K562 (cell line): ENCODE data around the gene IRF2. TPM values are rescaled to one million over a fixed set of nuclear protein-coding genes. Genes with fewer than 3 reads are reported as not detected.

ENCODE experiments used
- BHLHE40 ChIP-seq: IDR thresholded peaks from 2 replicates; pipeline ENCODE4 v1.6.1; 2011; ENCODE audit warnings: low read length, improper control_type of control experiment
- CHD1 ChIP-seq: fragments of 200-600 bp; sonication (generic); IDR thresholded peaks from one replicate; pipeline ENCODE4 v1.6.1; 2012; ENCODE audit warnings: mild to moderate bottlenecking, moderate library complexity, low read length, inconsistent platforms
- EGR1 ChIP-seq: fragments of 450-650 bp; conservative IDR thresholded peaks from 2 replicates; pipeline ENCODE4 v1.6.1; 2017; ENCODE audit warnings: mild to moderate bottlenecking
- ELF1 ChIP-seq: fragments of 200-800 bp; sonication (Bioruptor generic); IDR thresholded peaks from 2 replicates; pipeline ENCODE4 v1.6.1; 2016; ENCODE audit warnings: missing genetic modification characterization, missing compliant biosample characterization
- IRF2 ChIP-seq: sonication (generic); formaldehyde crosslinking; IDR thresholded peaks from 2 replicates; pipeline ENCODE4 v1.8.1; 2022; ENCODE audit warnings: mild to moderate bottlenecking, missing genetic modification reagents
- KDM1A ChIP-seq, 2 experiments: fragments of 450-650 bp; IDR thresholded peaks; 2 replicates each; pipeline ENCODE4 v1.6.1; 2016; ENCODE audit warnings: mild to moderate bottlenecking in 2 of 2
- KDM4B ChIP-seq, 2 experiments: fragments of 450-650 bp in 1 of 2; sonication (generic) in 1 of 2; IDR thresholded peaks; 2 replicates each; pipeline ENCODE4 v1.6.1; 2016 to 2017; ENCODE audit warnings: borderline replicate concordance in 2 of 2, antibody characterized with exemption in 1 of 2, low read depth in 1 of 2, mild to moderate bottlenecking in 1 of 2
- L3MBTL2 ChIP-seq: fragments of 450-650 bp; IDR thresholded peaks from 2 replicates; pipeline ENCODE4 v1.6.1; 2016; ENCODE audit warnings: mild to moderate bottlenecking, moderate library complexity
- NFRKB ChIP-seq: fragments of 450-650 bp; IDR thresholded peaks from 2 replicates; pipeline ENCODE4 v1.6.1; 2016; ENCODE audit warnings: low read depth
- NFXL1 ChIP-seq: fragments of 450-650 bp; formaldehyde crosslinking; IDR thresholded peaks from 2 replicates; pipeline ENCODE4 v1.4.0; 2021; ENCODE audit warnings: mild to moderate bottlenecking
- PHF20 ChIP-seq: fragments of 450-650 bp; IDR thresholded peaks from 2 replicates; pipeline ENCODE4 v1.6.1; 2018; ENCODE audit not compliant: partially characterized antibody
- SREBF1 ChIP-seq: fragments of 150-350 bp; IDR thresholded peaks from 2 replicates; pipeline ENCODE4 v1.6.1; 2014; ENCODE audit warnings: antibody characterized with exemption, low read depth, low read length, borderline replicate concordance
- TBP ChIP-seq: optimal IDR thresholded peaks from 2 replicates; pipeline ENCODE3; 2011; ENCODE audit warnings: low read depth, low read length, improper control_type of control experiment
- ZNF766 ChIP-seq: fragments of 200-800 bp; sonication (Bioruptor generic); conservative IDR thresholded peaks from 2 replicates; pipeline ENCODE4 v1.6.1; 2016; ENCODE audit warnings: missing genetic modification characterization, missing compliant biosample characterization
- polyA plus RNA-seq, 8 experiments: library from polyadenylated mRNA; depleted of rRNA in 4 of 8; stranded (reverse) in 5 of 8; unstranded in 3 of 8; fragments of >200 nt; fragmentation: Nextera tagmentation in 2 of 8; fragmentation: Illumina TruSeq in 1 of 8; extraction: Ambion mirVana in 2 of 8; extraction: Trizol in 1 of 8; gene quantifications; 2 replicates each; pipeline versions ENCODE4 v1.2.1 to v1.2.3, GENCODE V29; 2011 to 2014; ENCODE audit warnings: inconsistent platforms in 1 of 8, missing spikeins in 1 of 8
- total RNA-seq, 7 experiments: library from RNA; depleted of rRNA in 6 of 7; stranded (reverse); fragments of >200 nt in 6 of 7; fragmentation: Illumina TruSeq in 2 of 7; extraction: Trizol in 2 of 7; gene quantifications; 2 replicates each; pipeline versions ENCODE4 v1.2.1 to v1.2.3, GENCODE V29; 2011 to 2021; ENCODE audit warnings: low replicate concordance in 1 of 7
- TF ChIP-seq, protein P1 (sequence below): sonication (generic); formaldehyde crosslinking; IDR thresholded peaks from 2 replicates; pipeline ENCODE4 v1.8.1; 2023; ENCODE audit warnings: mild to moderate bottlenecking, missing genetic modification reagents
- TF ChIP-seq, protein P2 (sequence below): fragments of 250-450 bp; sonication (Bioruptor Pico); IDR thresholded peaks from 2 replicates; pipeline ENCODE4 v1.8.0; 2022; ENCODE audit warnings: moderate library complexity, mild to moderate bottlenecking, inconsistent platforms
- TF ChIP-seq, protein P3 (sequence below): sonication (generic); formaldehyde crosslinking; IDR thresholded peaks from 2 replicates; pipeline ENCODE4 v1.5.0; 2020; ENCODE audit warnings: missing genetic modification reagents
- TF ChIP-seq, protein P4 (sequence below): fragments of 450-650 bp; formaldehyde crosslinking; IDR thresholded peaks from 2 replicates; pipeline ENCODE4 v1.4.0; 2022; ENCODE audit warnings: missing genetic modification characterization
- TF ChIP-seq, protein P5 (sequence below): conservative IDR thresholded peaks from 2 replicates; pipeline ENCODE4 v1.6.1; 2011; ENCODE audit warnings: low read depth, mild to moderate bottlenecking, low read length; ENCODE audit not compliant: control insufficient read depth
- TF ChIP-seq, protein P6 (sequence below), 3 experiments: fragments of 200-800 bp in 1 of 3; sonication (Bioruptor generic) in 1 of 3; sonication (generic) in 1 of 3; formaldehyde crosslinking in 1 of 3; IDR thresholded peaks; 2 replicates each; pipeline versions ENCODE4 v1.6.1 to v1.8.0; 2016 to 2022; ENCODE audit warnings: mild to moderate bottlenecking in 2 of 3, missing compliant biosample characterization in 2 of 3, missing genetic modification characterization in 2 of 3, missing genetic modification reagents in 1 of 3

IRF2 gene
- total and polyA plus RNA-seq, 9 of the 15 experiments (the other 6 are each of a cell fraction or from before 2014, with no cell fraction given) = 7.1 to 17.1 (median 11.3) TPM

DNA sequence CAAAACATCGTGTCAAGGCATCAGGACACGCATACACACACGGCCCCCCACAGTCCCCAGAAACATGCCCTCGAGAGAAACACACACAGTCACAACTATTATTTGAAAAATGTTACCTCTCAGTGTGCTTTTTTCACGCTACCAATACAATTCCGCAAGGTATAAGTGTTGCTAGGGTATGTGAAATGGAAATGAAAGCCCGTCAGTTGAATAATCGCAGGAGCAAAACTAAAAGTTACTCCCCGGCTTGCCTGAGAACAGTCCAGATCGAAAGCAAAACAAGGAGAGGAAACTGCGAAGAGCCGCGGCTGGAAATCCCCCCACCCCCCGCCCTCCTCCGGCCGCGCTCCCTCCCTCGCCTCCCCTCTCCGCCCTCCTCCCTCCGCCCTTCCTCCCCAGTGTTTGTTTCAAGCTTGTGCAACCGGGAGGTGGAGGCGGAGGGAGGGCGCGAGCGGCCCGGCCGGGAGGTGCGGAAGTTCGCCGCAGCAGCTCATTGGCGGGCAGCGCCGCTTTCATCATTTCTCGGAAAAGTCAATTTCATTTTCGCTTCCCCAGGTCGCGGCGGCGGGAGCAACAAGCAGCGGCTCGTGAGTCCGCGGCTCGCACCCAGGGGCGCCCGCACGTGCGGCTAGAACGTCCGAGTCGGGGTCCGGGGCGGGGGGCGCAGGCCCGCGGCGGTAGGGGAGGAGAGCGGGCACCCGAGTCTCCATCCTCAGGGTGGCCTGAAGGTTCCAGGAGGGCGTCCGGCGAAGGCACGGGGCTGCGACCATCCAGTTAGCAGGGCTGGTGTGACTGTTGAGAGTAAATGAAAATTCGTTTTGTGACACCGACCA is at the start of gene IRF2 (continued):
- peak; percentile 94 for TF ChIP-seq ELF1 (tag)
- TF ChIP-seq, protein P1, sequence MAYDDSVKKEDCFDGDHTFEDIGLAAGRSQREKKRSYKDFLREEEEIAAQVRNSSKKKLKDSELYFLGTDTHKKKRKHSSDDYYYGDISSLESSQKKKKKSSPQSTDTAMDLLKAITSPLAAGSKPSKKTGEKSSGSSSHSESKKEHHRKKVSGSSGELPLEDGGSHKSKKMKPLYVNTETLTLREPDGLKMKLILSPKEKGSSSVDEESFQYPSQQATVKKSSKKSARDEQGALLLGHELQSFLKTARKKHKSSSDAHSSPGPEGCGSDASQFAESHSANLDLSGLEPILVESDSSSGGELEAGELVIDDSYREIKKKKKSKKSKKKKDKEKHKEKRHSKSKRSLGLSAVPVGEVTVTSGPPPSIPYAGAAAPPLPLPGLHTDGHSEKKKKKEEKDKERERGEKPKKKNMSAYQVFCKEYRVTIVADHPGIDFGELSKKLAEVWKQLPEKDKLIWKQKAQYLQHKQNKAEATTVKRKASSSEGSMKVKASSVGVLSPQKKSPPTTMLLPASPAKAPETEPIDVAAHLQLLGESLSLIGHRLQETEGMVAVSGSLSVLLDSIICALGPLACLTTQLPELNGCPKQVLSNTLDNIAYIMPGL (CRISPR knock-in tag) = no peak
- TF ChIP-seq, protein P2, sequence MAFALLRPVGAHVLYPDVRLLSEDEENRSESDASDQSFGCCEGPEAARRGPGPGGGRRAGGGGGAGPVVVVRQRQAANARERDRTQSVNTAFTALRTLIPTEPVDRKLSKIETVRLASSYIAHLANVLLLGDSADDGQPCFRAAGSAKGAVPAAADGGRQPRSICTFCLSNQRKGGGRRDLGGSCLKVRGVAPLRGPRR (CRISPR knock-in tag) = no peak
- TF ChIP-seq, protein P3, sequence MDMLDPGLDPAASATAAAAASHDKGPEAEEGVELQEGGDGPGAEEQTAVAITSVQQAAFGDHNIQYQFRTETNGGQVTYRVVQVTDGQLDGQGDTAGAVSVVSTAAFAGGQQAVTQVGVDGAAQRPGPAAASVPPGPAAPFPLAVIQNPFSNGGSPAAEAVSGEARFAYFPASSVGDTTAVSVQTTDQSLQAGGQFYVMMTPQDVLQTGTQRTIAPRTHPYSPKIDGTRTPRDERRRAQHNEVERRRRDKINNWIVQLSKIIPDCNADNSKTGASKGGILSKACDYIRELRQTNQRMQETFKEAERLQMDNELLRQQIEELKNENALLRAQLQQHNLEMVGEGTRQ (CRISPR knock-in tag) = 0 out of 2 replicates have a peak, but pooled peaks have one; percentile 9
- peak; percentile 93 for TF ChIP-seq IRF2
- TF ChIP-seq, protein P4, sequence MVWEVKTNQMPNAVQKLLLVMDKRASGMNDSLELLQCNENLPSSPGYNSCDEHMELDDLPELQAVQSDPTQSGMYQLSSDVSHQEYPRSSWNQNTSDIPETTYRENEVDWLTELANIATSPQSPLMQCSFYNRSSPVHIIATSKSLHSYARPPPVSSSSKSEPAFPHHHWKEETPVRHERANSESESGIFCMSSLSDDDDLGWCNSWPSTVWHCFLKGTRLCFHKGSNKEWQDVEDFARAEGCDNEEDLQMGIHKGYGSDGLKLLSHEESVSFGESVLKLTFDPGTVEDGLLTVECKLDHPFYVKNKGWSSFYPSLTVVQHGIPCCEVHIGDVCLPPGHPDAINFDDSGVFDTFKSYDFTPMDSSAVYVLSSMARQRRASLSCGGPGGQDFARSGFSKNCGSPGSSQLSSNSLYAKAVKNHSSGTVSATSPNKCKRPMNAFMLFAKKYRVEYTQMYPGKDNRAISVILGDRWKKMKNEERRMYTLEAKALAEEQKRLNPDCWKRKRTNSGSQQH = no peak
- TF ChIP-seq, protein P5, sequence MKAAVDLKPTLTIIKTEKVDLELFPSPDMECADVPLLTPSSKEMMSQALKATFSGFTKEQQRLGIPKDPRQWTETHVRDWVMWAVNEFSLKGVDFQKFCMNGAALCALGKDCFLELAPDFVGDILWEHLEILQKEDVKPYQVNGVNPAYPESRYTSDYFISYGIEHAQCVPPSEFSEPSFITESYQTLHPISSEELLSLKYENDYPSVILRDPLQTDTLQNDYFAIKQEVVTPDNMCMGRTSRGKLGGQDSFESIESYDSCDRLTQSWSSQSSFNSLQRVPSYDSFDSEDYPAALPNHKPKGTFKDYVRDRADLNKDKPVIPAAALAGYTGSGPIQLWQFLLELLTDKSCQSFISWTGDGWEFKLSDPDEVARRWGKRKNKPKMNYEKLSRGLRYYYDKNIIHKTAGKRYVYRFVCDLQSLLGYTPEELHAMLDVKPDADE = peak; percentile 73; the same call in 1 of the 2 replicates
- TF ChIP-seq CHD1 = no peak
- peak; percentile 75 for TF ChIP-seq TBP
- TF ChIP-seq KDM1A (IDR thresholded peaks at IDR 0.05) = 0 out of 4 replicates have a peak, but pooled peaks of 1 of the 2 experiments have one; percentile 30
- peak; percentile 44; the same call in 1 of the 2 replicates for TF ChIP-seq ZNF766 (CRISPR knock-in tag)
- 0 out of 2 replicates have a peak, but pooled peaks have one; percentile 40 for TF ChIP-seq NFXL1 (CRISPR knock-in tag)
- TF ChIP-seq PHF20 = peak; percentile 44
- TF ChIP-seq, protein P6, sequence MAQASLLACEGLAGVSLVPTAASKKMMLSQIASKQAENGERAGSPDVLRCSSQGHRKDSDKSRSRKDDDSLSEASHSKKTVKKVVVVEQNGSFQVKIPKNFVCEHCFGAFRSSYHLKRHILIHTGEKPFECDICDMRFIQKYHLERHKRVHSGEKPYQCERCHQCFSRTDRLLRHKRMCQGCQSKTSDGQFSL (CRISPR knock-in tag; IDR thresholded peaks at IDR 0.05) = peak; percentile 51; the same call in 1 of the 2 replicates
- TF ChIP-seq, protein P6 (tag; IDR thresholded peaks at IDR 0.05) = peak in 1 of 2 experiments; percentile 77; a peak in 1 of 4 replicates
- TF ChIP-seq BHLHE40 = peak; percentile 96
- TF ChIP-seq NFRKB = peak; percentile 31; the same call in 1 of the 2 replicates
- TF ChIP-seq L3MBTL2 = peak; percentile 58
- TF ChIP-seq SREBF1 = no peak
- TF ChIP-seq EGR1 = peak; percentile 68
- peak in 1 of 2 experiments; percentile 50; a peak in 1 of 4 replicates for TF ChIP-seq KDM4B (IDR thresholded peaks at IDR 0.05; ENCODE audit: borderline replicate concordance in 2 of 2, low read depth in 1 of 2)
